GM18870 (cell line): ENCODE data around the gene EPHB4.

Source experiments
- ATAC-seq: cut with Tn5 transposase; IDR thresholded peaks from one replicate; pipeline ENCODE4 v1.9.1; 2021; ENCODE audit warnings: moderate library complexity; ENCODE audit not compliant: unreplicated experiment

The EPHB4 gene

GRCh38 chr7:100827330-100828226 lies at the start of gene EPHB4:
EPHB4 (minus strand) TSS chr7:100827523; CDS start chr7:100827030, 493 bp downstream.
- ATAC-seq: no peak

GRCh38 chr7:100875356-100875751 lies 48.0 kb upstream of the EPHB4 start:
- no peak for ATAC-seq

DNA sequence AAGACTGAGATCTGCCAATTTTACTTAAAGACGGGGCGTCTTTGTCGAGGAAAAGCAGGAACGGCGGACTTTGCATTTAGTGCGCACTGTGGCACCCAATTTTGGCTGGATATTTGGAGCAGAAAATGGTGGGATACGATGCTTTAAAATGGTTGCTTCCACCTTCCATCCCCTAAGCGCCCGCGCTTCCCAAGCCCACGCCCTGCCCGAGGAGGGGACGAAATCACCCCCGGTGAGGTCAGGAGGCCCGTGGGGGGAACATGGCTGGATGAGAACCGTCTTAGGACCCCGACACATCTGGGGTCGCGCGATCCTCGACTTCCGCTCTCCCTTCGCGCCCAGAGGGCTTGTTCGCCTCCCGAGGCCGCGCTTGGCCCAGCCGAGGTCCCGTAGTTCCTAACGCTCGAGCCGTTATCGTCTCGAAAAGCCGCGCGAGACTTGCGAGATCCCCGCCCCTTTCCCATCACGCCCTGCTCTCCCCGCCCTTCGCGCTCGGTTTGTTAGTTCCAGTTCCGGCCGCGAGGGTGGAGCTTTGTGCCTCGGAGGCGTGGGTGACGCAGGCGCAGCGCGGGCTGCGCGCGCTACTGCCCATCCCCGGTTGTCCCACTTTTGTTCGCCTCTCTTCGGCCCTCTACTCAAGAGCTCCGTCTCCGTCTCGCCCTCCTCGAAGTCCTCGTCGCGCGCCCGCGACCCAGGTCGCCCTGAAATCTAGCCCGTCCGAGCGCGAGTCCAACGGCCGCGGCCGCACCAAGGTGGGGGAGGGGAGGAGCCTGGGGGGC lies 47.4 kb upstream of the EPHB4 start, which contains the start of gene SRRT:
Gene SRRT, plus strand, starts transcription at position 527 of the 779 bp plus-strand sequence. CDS start 488 bp downstream, outside the sequence.
- ATAC-seq: peak; percentile 75

- no peak for ATAC-seq
Measured at GRCh38 chr7:100874300-100874576, 46.9 kb upstream of the EPHB4 start.

DNA sequence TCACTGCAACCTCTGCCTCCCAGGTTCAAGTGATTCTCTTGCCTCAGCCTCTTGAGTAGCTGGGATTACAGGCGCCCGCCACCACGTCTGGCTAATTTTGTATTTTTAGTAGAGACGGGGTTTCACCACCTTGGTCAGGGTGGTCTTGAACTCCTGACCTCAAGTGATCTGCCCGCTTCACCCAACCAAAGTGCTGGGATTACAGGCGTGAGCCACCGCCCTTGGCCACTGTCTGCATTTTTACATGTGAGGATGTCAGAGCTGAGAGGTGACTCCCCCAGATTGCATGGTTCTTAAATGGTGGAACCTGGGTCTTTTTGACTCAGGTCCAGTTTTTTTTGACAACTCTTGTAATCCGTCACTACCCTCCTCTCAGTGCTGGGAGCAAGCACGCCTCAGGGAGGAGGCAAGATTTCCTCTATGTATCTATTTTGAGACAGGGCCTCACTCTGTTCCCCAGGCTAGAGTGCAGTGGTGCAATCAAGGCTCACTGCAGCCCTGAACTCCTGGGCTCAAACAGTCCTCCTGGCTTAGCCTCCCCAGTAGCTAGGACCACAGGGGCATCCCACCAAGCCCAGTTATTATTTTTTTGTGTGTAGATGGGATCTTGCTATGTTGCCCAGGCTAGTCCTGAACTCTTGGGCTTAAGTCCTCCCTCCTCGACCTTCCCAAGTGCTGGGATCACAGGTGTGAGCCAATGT lies 46.4 kb upstream of the EPHB4 start:
- no peak for ATAC-seq

GRCh38 chr7:100867776-100868485 lies 40.6 kb upstream of the EPHB4 start:
- no peak for ATAC-seq

GRCh38 chr7:100867040-100867775 lies 39.9 kb upstream of the EPHB4 start, which contains the start of gene TRIP6:
TRIP6 (plus strand) TSS chr7:100867387; CDS start chr7:100867498, 111 bp downstream.
- no peak for ATAC-seq

- ATAC-seq: no peak
Measured at GRCh38 chr7:100866729-100867039, 39.4 kb upstream of the EPHB4 start.

DNA sequence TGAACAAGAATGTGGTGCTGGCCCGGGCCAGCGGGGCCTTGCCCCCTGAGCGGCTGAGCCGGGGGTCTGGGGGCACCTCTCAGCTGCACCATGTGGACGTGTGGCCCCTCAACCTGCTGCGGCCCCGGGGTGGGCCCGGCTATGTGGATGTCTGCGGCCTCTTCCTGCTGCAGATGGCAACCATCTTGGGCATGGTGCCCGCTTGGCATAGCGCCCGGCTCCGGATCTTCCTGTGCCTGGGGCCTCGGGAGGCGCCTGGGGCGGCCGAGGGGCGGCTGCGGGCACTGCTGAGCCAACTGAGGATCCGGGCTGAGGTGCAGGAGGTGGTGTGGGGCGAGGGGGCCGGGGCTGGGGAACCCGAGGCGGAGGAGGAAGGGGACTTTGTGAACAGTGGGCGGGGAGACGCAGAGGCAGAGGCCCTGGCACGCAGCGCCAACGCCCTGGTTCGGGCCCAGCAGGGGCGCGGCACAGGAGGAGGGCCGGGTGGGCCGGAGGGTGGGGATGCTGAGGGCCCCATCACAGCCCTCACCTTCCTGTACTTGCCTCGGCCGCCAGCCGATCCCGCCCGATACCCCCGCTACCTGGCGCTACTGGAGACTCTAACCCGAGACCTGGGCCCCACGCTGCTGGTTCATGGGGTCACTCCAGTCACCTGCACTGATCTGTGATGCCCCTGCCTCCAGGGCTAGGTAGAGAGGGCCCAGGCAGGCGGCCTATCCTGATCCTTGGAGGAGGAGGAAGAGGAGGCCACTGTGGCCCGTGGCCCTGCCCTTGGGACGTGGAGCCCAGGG lies 38.8 kb upstream of the EPHB4 start:
- no peak for ATAC-seq

GRCh38 chr7:100865372-100865911 lies 38.1 kb upstream of the EPHB4 start:
- no peak for ATAC-seq

GRCh38 chr7:100864263-100864845 lies 37.0 kb upstream of the EPHB4 start:
- no peak for ATAC-seq

GRCh38 chr7:100863406-100863950 lies 36.2 kb upstream of the EPHB4 start:
- no peak for ATAC-seq

GRCh38 chr7:100861616-100861985 lies 34.3 kb upstream of the EPHB4 start:
- no peak for ATAC-seq

GRCh38 chr7:100860702-100861615 lies 33.6 kb upstream of the EPHB4 start:
- ATAC-seq: no peak

DNA sequence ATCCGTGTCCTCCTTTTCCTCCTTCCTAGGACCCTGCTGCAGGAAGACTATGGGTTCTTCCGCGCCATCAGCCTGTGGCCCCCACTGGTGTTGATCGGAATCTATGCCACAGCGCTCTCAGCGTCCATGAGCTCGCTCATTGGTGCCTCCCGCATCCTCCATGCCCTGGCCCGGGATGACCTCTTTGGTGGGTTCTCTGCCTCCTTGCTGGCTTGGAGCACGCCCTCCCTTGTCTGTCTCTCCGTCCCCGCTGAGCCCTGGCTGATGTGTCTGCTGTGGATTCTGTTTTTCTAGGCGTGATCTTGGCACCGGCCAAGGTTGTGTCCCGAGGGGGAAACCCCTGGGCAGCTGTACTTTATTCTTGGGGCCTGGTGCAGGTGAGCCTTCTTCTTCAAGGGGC lies 32.5 kb upstream of the EPHB4 start:
- no peak for ATAC-seq

GRCh38 chr7:100856871-100857282 lies 29.6 kb upstream of the EPHB4 start:
- no peak for ATAC-seq

GRCh38 chr7:100855515-100855914 lies 28.2 kb upstream of the EPHB4 start:
- no peak for ATAC-seq
